NCI-H748 (cell line): ENCODE results near the gene CACNB1.
A peak's percentile ranks its signal among the peaks of the same experiment; 100 is the strongest.

Source experiments
- DNase-seq: peaks from one replicate; lab custom pipeline; 2025; ENCODE audit not compliant: unreplicated experiment; lab: John Stamatoyannopoulos, UW

The CACNB1 gene

DNA sequence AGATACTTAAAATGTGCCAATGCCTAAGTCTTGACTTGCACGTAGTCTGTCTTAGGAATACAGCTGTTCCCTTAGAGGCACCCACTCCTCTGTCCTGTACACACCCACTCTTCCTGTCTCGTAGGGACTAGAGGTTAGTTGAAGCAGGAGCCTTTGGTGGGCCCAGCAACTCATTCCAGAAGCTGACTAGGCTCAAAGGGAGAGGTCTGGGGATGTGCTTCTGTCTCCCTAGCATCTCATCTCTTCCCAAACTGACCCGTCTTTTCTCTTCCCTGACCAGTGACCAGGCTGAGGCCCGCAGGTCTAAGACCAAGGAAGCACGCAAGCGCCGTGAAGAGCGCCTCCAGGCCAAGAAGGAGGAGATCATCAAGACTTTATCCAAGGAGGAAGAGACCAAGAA lies 6.8 kb upstream of the CACNB1 start:
- DNase-seq: no peak

DNA sequence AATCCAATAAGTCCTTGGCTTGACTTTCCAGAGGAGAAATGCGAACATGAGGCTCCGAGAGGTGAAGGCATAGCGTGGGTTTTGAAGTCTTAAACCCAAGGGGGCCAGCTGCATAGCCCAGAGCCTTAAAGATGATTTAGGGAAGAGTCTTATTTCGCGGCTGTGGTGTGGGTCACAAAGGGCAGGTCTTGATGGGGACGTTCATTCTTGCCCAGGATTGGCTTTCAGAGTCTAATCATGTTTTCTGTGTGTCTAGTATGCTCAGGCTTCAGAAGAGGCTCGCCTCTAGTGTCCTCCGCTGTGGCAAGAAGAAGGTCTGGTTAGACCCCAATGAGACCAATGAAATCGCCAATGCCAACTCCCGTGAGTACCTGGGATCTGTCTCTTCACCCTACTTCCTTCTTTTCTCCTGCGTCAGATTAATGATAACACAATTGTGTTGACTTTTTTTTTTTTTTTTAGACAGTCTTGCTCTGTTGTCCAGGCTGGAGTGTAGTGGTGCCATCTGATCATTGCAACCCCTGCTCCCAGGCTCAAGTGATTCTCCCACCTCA lies 3.6 kb upstream of the CACNB1 start:
- no peak for DNase-seq

DNA sequence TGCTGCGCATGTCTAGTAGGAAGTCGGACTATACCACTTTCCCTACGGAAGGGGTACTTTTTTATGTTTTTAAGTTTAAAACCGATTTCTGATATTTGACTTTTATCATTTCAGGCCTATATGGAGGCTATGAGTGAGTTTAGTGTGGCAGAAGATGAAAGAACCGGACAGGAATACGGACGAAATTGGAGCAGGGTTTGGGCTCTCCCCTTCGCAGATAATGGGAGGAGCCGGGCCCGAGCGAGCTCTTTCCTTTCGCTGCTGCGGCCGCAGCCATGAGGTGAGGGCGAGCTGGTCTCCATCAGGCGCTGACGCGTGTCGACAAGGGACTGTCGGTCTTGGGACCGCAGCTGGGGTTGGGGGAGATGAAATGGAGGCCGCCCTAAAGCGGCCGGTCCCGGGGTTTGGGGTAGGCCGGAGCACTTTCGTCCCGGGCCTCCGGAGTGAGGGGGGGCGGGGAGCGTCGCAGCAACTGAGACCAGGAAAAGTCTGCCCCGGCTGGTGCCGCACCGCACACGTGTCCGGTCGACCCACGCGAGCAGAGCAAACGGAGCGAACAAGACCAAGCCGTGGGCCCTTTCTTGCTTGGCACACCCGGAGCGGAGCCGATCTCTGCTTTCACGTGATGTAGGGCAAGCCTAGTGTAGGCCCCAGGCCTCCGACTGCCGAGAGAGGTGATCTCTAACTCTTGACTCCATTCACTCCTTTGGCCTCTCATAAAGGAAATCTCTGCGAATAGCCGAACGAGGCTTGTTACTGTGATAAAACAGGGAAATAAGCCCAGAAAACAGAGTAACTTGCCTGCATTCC lies 2.8 kb upstream of the CACNB1 start, which contains the start of gene RPL19:
TSS of gene RPL19 (plus strand) at position 214 of the 810 bp plus-strand sequence. CDS start at position 276, 62 bp downstream.
- peak; percentile 85 for DNase-seq

DNA sequence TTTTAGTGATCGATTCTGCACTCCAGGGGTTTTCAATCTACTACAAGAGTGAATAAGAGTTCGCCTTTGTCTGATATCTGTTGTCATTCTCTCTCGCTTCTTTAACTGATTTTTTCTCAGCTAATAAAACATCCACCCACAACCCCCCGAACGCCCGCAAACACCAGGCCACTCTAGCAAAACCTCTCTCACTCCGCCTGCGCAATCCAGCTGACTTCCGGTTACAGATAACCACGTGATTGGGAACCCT lies 2.3 kb upstream of the CACNB1 start:
- DNase-seq: peak; percentile 96

DNA sequence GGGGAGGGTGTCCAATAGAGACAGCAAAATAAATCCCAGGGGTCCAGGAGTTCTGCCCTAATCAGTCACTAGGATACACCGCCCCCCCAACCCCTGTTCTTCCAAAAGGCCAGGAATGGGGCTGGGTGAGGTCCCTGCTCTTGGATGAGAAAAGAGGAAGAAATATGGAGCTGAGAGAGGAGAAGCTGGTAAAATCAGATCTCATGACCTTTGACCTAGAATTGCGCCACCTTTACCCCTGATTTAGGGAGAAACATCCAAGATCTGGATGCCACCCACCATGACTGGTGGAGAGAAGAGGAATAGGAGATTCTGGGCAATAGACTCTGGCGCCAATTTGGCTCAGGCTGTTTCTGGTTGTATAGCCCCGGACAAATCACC lies 707 bp upstream of the CACNB1 start:
- peak; percentile 31 for DNase-seq

DNA sequence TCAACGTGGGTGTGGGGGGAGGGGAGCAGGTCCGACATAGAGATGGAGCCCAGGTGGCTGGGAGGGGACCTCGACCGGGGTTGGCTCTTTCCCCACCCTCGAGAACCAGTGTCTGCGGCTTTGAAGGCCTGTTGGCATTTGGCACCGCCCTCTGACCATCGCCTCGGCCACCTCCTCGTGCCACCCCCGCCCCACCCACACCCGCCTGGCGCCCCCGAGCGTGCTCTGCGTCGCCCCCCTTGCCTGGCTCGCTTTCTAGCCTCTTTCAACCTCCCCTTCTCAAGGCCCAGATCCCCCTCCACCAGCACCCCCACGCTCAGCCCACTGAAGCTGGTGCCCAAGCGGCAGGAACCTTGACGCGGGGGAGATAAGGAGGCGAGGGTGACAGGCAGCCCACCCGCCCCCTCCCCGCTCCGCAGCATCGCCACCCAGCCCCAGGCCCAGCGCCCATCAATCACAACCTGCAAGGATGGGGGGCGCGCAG lies 619 bp downstream of the CACNB1 start:
- peak; percentile 72 for DNase-seq

DNA sequence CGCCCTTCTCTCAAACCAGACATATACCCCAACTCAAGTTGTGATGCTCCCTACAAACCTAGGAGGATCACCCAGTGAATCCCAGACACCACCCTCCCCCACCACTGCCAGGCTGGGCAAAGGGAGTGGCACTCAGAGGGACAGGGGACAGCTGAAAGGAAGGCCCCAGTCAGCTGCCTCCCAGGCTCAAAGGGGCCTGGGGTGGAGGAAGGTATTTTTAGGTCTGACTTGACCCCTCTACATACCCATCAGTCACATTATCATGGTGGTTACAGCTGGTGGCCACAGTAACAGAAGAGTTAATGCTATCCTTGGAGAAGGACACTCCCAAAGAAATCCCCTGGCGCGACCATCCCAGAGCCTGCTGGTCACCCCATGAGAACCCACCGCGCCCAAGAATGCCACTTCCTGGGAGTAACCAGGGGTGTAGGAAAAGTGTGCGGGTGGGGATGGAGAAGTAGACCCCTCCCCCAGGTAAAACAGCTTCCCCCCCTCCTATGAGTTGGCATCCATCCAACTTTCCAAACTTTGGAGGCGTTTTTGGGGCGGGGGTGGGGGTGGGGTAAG lies 1.1 kb downstream of the CACNB1 start:
- DNase-seq: peak; percentile 41

DNA sequence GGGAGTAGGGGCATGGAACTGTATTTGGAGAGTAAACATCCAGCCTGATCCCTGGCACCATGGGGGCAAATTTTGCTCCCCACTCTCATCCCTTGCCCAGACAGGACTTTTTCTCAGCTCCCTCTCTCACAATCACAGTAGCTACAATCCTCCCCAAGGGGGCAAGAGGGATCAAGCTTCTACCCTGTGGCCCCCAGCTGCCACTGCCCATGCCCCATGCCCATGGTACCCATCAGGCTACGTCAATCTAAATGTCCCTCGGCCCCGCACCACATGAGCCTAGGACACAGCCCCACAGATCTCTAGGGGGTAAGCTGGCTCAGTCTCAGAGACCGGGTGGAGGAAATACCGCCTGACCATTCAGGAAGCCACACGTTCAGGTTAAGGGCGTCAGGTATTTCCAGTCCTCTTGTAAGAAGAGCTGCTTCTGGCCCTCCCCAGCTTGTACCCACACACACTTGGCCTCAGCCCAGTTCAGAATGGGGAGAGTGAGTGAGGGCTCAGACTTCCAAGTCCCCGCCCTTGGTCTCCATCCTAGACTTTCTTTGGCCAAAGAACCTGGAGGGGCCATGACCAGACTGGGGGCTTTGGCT lies 1.8 kb downstream of the CACNB1 start:
- DNase-seq: no peak

DNA sequence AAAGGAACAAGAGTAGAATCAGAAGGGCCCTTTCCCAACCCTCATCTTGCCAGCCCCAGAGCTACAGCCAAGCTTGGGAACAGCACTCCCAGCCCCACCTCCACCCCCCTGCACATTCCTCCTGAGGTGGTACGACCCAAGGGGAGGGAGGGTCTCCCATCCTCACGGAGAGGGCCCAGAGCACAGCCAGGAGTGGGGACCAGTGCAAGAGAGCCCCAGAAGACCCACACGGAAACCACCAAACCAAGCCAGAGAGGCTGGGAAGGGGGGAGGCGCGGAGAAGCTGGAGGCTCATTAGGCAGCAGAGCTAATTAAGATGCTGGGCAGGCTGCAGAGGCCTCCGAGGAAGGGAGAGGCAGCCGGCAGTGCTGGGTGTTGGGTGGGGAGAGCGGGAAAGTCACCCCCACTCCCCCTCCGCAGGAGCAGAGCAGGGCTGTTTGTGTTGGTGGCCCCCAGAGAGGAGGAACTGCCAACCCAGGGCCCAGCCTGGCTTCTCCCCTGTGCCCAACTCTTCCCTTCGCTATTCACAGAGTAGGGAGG lies 2.4 kb downstream of the CACNB1 start:
- DNase-seq: no peak

DNA sequence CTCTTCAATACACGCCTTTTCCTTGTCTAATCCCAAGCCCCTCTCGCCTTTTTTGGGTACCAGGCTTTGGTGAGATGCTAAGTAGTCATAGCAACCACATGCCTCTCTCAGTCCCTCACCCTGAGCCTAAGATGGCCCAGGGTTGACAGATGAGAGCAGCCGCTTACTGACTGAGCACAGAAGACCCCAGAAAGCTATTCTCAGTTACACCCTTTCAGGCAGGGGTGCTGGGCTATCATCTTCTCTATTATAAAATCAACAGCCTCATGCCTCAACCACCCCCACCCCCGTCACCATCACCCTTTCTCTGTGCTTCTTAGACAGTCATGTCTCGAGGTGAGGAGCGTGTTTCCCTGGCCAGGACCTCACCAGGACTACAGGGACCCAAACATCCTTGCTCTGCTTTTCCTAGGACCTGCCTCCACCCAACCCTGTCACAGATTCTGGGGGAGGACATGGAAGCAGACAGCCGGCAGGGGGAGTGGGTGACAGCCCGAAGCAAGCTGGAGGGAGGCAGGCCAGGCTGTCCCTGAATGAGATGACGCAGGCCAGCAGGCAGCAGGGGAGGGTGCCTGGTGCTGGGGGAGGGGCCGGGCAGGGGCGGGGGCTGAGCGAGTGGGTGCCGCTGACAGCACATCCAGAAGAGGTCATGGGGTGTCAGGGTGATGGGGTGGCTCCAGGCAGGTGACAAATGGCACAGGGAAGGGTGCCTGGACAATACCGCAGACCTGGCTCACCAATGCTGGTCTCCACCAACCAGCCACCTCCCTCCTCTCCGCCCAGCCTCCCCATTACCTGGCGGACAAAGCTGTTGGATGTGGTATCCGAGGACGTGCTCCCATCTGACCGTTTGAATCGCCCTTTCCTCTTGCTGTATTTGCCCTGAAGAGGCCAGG lies 3.1 kb downstream of the CACNB1 start:
- no peak for DNase-seq

DNA sequence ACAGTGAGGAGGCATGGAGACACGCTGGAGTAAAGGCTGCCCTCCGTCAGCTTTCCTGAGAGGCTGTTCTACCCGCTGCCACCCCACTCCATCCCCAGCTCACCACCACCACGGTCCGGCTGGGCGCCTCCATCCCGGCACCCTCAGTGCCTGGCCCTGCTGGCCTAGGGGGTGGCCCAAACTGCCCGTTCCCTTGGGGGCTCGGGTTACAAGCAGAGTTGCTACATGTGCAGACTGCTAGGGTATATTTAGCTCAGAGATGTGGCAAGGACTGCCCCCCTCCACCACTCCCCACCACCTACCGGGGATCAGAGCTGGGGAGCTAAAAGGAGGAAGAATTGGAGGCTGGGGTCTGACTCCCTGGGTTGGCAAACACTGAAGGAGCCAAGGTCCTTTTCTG lies 4.1 kb downstream of the CACNB1 start:
- no peak for DNase-seq

DNA sequence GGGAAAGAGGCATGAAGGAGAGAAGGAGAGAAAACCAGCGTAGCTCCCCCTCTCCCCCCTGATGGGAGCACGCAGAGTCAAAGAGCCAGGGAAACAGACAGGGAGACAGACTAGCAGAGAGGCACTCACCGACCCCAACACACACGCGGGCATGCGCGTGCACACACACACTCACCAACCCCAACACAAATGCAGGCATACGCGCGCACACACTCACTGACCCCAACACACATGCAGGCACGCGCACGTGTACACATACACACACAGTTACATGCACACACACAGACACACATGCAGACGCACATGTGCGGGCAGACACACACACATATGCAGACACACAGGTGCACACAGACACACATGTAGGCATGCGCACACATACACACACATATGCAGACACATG lies 4.6 kb downstream of the CACNB1 start:
- no peak for DNase-seq

DNA sequence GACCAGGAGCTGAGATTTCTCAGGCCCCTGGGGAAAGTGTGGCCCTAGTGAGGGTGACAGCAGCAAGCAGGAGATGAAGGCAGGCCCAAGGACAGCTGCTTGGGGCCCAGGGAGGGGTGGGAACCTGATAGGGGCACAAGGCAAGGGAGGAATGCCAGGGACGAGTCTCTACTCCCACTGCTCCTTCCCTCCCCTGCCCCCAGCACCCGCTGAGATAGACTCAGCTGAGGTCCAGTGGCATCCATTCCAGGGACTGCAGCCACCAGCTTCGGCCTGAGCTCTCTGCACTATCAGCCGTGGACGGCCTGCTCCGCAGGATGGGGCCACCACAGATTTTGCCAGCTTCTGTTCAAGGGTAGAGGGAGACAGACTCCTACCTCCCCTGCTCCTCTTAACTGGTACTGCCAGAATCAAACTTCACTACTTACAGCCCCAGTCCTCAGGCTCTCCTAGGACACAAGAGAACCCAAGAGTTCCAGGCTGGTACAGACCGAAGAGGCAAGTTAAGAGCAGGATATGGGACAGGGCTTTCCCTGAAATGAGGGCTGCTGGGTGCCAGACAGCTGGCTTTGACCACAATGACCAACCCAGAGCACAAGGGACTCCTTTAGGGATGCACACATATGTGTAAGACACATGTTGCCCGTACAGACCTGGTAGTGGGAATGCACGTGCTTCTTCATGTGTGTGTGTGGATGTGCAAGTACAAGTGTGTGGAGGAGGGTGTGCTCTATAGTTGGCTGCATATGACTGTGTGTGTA lies 5.5 kb downstream of the CACNB1 start:
- DNase-seq: no peak

DNA sequence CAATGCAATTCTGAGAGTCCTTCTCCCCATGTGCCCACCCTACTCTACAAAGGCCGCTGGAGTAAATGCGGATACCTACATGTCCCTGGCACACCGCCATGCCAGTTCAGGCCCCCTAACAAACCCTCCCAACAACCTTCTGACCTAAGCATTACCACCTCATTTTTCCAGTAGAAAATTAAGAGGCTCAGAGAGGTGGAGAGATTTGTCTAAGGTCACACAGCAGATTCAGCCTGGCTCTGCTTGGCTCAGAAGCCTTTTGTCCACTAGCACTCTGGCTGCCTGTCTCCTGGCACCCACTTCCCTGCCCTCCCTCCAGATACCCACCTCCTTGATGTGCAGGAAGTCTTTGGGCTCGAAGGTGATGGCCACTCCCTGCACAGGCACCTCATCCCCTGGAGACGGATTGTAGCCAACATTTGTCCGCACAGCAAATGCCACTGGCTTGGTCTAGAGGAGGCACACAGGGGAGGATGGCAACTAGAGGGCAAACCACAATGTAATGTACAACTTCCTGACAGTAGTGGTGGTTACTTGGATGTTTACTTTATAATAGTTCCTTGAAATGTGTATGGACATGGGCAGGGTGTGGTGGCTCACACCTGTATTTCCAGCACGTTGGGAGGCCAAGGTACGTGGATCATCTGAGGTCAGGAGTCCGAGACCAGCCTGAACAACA lies 10.2 kb downstream of the CACNB1 start:
- DNase-seq: no peak

DNA sequence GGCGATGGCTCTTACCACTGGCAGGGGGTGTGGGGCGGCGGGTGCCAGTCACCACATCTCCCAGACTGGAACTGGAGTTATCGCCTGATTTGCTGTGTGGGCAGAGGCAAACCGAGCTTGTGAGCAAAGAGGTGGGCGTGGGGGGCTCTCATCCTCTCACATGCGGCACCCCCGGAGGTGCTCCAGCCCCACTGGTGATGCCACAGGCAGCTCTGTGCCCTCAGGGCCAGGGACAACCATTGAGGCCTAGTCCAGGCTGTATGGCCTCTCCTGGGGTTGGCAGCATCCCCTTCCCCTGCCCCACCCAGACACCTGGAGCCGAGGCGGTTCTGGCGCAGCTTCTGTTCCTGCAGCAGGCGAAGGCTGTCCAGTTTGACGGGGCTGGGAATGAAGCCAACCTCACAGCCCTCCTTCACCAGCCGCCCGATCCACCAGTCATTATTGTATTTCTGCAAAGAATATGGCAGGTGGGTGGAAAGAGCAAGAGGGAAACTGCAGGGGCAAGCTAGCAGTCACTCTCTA lies 10.9 kb downstream of the CACNB1 start:
- DNase-seq: no peak

DNA sequence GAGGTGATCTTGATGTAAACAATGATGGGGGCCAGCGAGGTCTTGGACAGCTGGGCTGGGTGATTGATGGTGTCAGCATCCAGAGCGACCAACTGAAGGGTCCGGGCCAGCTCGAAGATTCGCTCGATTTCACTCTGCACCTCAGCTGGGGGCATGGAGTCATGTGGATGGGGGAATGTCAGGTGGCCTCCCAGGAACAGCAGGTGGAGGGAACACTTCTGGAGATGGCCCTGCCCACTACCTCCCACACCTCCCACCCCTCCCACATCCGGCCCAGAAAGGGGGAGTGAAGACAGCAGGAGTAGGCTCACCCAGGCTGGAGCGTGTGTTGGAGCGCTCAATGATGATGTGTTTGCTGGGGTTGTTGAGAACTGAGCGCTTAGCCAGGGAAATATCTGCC lies 13.7 kb downstream of the CACNB1 start:
- no peak for DNase-seq

DNA sequence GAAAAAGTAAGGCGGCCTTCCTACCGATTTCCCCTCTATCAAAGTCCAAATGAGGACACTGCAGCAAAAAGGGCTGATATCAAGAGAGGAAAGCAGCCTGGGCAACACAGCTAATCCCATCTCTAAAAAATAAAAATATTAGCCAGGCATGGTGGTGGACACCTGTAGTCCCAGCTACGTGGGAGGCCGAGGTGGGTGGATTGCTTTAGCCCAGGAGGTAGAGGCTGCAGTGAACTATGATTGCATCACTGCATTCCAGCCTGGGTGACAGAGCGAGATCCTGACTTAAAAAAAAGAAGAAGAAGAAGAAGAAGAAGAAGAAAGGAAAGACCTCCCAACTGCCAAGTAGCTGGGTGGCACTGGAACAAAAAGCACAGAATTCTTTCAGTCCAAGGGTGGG lies 14.4 kb downstream of the CACNB1 start:
- no peak for DNase-seq

DNA sequence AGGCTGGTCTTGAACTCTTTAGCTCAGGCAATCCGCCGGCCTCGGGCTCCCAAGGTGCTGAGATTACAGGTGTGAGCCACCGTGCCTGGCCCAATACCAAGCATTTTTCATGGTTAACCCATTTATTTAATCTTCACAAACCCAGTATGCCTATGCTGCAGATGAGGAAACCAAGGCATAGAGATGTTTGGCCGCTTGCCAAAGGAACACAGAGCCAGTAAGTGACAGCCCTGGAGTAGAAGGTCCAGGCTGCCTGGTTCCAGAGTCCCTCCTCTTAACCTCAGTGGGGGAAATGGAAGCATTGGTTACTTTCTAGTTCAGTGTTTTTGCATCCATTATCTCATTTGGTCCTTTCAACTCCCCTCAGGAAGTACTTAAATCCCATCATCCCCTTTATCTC lies 16.2 kb downstream of the CACNB1 start:
- no peak for DNase-seq

DNA sequence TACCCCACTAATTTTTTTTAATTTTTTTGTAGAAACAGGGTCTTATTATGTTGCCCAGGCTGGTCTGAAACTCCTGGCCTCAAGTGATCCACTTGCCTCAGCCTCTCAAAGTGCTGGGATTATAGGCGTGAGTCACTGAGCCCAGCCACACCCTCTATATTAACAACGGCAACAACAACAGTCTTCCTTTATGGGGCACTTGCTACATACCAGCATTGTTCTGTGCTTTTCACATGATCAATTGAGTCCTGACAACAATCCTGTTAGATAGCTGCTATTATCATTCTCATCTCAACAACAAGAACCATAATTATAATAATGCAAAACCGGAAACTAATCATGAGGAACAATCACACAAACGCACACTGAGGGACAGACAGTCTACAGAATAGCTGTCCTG lies 18.9 kb downstream of the CACNB1 start:
- DNase-seq: peak; percentile 31
